SH-SY5Y (cell line): Measurements from ENCODE around the gene MACROH2A1.

Experiments
- GATA2 ChIP-seq: IDR thresholded peaks from 2 replicates; pipeline ENCODE4 v1.6.1; 2011; ENCODE audit warnings: mild to moderate bottlenecking, low read depth, low read length
- GATA3 ChIP-seq: IDR thresholded peaks from 2 replicates; pipeline ENCODE4 v1.6.1; 2011; ENCODE audit warnings: low read depth, mild to moderate bottlenecking, low read length, moderate library complexity

Gene MACROH2A1

DNA sequence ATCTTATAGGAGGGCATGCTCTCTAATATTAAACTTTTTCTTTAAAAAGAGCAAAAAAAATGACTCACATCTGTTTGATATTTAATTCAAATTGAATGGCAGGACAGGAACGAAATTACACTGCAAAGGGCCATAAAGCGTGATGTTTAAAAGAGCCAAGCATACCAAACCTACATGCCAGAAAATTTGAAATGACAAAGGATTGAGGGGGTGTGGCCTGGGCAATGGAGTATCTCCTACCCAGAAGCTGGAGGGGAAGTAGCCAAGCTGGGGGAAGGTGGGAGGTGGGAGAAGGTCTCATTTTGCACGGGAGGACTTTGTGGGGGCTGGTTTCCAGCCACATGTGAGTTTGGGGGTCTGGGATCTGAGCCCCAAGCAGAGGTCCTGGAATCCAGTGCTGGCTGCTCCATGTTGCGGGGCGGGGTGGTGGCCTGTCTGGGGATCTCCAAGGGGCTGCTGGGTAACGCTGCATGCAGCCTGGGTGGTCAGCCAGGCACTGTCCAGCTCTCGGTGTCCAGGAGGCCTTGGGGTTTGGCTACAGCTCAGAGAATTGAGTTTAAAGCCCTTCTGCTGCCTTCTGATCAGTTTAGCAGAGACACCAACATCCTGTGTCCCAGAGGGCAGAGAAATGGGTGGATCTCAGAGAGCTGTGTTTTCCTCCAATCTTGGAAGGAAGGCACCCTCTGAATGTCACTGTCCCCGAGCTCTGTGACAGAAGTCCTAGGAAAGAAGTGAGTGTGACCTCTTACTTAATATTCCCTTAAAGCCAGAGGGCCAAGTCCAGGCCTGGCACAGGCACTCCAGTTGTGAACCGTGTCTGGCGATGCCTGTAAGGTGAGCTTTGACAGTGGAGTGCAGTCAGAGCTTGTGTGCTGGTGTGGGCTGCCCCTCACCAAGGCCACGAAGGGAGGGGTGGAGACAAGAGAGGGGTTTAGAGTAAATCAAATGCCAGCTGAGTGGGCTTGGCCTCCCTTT lies 40.5 kb upstream of the MACROH2A1 start:
- TF ChIP-seq GATA3: no peak
- no peak for TF ChIP-seq GATA2

GRCh38 chr5:135438636-135439221 lies 39.7 kb upstream of the MACROH2A1 start:
- TF ChIP-seq GATA2: no peak

GRCh38 chr5:135437796-135438560 lies 38.9 kb upstream of the MACROH2A1 start:
- TF ChIP-seq GATA3 (no peak), GATA2 (no peak)

DNA sequence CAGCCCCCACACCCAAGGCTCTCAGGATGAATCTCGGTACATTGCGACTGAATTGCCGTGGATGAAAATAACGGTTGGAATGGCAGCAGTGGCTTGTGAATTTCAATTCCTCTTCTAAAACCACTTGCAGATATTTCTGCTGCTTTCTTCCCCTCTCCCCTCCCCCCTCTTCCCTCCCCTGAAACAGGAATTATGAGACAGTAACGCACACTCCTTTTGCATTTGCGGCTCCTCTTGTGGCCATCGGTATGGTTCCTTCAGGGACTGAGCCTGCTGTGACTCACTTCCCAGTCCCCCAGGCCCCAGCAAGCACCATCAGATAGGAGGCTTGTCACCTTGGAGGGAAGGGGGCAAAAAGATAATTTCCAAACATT lies 38.4 kb upstream of the MACROH2A1 start:
- TF ChIP-seq GATA2 (no peak), GATA3 (no peak)

GRCh38 chr5:135436951-135437418 lies 38.0 kb upstream of the MACROH2A1 start:
- TF ChIP-seq GATA3: no peak
- TF ChIP-seq GATA2: no peak

GRCh38 chr5:135435467-135436330 lies 36.7 kb upstream of the MACROH2A1 start:
- TF ChIP-seq GATA2 (no peak), GATA3 (no peak)

- TF ChIP-seq GATA3: no peak
- TF ChIP-seq GATA2: no peak
Observed at GRCh38 chr5:135434591-135435466, 35.8 kb upstream of the MACROH2A1 start.

GRCh38 chr5:135433681-135434426 lies 34.8 kb upstream of the MACROH2A1 start:
- no peak for TF ChIP-seq GATA3
- TF ChIP-seq GATA2: no peak

DNA sequence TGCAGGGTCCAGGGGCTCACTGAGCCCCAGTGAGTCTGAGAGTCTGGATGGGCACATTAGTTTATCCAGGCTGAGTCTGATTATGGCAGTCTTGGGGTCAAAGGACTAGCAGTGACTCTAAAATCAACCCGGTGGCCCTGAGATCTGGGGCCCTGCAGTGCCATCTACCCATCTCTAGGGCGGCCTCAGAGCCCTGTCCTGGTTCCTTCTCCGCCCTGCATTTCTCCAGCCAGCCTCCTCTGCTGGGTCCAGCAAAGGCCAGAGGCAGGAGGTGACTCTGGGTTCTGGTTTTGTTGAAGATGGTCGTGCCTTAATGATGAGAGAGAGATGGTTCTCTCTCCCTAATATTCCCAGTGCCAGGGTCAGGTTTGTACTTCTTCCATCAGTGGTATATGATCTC lies 33.1 kb upstream of the MACROH2A1 start:
- TF ChIP-seq GATA2 (no peak), GATA3 (no peak)

DNA sequence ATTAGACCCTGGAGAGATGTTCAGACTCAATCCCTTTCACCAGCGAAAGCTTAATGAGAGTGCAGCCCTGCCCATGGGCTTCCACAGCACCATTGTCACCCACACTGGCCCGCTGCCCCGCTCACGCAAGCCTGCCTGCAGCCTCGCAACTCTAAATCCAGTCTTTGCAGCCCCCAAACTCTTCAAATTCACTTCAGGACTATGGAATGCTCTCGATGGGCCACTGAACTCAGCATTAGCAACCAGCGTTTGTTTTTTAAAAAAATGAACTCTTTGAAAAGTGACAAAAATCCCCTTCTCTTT lies 31.1 kb upstream of the MACROH2A1 start:
- TF ChIP-seq GATA2 (no peak), GATA3 (no peak)

DNA sequence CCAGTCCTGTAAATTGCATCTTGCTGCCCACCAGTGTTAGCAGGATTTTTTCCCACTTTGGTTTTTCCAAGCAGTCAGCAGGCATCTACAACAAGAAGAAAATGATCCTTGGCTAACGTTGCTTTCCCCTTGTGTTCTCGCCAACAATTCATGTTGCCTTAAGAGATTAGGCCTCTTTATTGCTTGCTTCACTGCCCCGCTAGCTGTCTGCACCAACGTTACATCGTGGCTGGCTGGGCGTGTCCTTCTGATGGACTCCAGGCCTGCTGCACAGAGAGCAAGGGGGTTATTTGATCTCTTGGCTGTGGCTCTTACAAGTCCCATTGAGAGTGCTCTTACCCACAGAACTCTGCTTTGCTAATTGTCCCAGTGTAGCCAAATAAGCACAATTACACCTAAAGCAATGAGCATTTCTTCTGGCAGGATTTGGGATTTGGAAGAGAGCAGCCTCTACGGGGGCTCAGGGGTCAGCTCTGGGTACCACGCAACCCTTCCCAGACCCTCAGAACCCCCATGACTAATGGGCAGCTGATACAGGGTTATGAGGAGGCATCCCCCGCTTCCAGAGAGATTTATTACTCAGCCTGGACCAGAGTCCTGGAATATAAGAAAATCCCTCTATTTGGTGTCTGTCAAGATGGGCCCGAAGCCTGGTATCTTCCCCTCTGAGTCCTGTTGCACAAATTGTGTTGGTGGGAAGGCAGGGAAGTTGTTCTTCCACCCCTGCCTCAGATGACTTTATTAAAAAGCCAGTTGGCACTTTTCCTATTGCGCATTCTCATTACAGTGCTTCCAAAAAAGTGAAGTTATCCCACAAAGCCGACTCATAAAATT lies 30.5 kb upstream of the MACROH2A1 start:
- TF ChIP-seq GATA3: no peak
- TF ChIP-seq GATA2: no peak
